Suppressor macrophage treated with lipopolysaccharide for 1 hour (primary cell): ENCODE measurements around the gene NANS.
A peak's percentile ranks its signal among the peaks of the same experiment; 100 is the strongest.
"Not testable (repeated sequence)": the region's sequence is repeated elsewhere in the genome, so short reads cannot be mapped to it uniquely, and the experiment has no call there.

ENCODE experiments used
- DNase-seq, 3 donors: peaks; one replicate each; pipeline ENCODE4 v3.0.0-alpha.2; 2020 to 2022

NANS gene

GRCh38 chr9:98039607-98040017 is 16.9 kb upstream of the NANS start:
- no peak for DNase-seq

GRCh38 chr9:98040212-98040611 is 16.3 kb upstream of the NANS start:
- no peak for DNase-seq

GRCh38 chr9:98043915-98044314 is 12.6 kb upstream of the NANS start:
- DNase-seq: peak; percentile 39 to 60 (median 48)

- peak; percentile 85 to 95 (median 94) for DNase-seq
These were observed 11.0 kb upstream of the NANS start for GRCh38 chr9:98045234-98046179.

- no peak for DNase-seq
These were observed 10.4 kb upstream of the NANS start for GRCh38 chr9:98046180-98046543.

- DNase-seq: peak; percentile 62 to 82 (median 68)
These were observed 9.5 kb upstream of the NANS start for GRCh38 chr9:98047002-98047401.

GRCh38 chr9:98049288-98050072 is 7.1 kb upstream of the NANS start:
- peak in 1 of 3 donors; percentile 64 for DNase-seq

- DNase-seq: no peak
These were observed 6.2 kb upstream of the NANS start for GRCh38 chr9:98050351-98050750.

GRCh38 chr9:98054376-98054951 is 2.1 kb upstream of the NANS start:
- no peak for DNase-seq

GRCh38 chr9:98057138-98057799 is 737 bp downstream of the NANS start:
- DNase-seq: peak in 2 of 3 donors; percentile 22 to 35

GRCh38 chr9:98062161-98062560 is 5.6 kb downstream of the NANS start:
- no peak for DNase-seq

- no peak for DNase-seq
These were observed 8.3 kb downstream of the NANS start for GRCh38 chr9:98064623-98065392.

- no peak for DNase-seq
These were observed 9.7 kb downstream of the NANS start for GRCh38 chr9:98066235-98066634.

- DNase-seq: peak; percentile 40 to 58 (median 41)
These were observed 10.7 kb downstream of the NANS start for GRCh38 chr9:98067184-98067583.

GRCh38 chr9:98069551-98069950 is 13.0 kb downstream of the NANS start:
- DNase-seq: peak in 2 of 3 donors; percentile 52 to 65

- no peak for DNase-seq
These were observed 14.2 kb downstream of the NANS start for GRCh38 chr9:98070704-98071103.

- no peak for DNase-seq
These were observed 15.2 kb downstream of the NANS start for GRCh38 chr9:98071737-98072136.

- peak; percentile 78 to 84 (median 81) for DNase-seq
These were observed 17.8 kb downstream of the NANS start for GRCh38 chr9:98074115-98074990.

- DNase-seq: peak; percentile 70 to 84 (median 76)
These were observed 18.8 kb downstream of the NANS start for GRCh38 chr9:98075332-98075805.

GRCh38 chr9:98076514-98076890 is 20.0 kb downstream of the NANS start:
- not testable (repeated sequence) for DNase-seq

- DNase-seq: no peak
These were observed 22.4 kb downstream of the NANS start for GRCh38 chr9:98078895-98079294.
